GM19238 (cell line): ENCODE results near the gene ACTL8.
"Not testable (repeated sequence)": the region's sequence is repeated elsewhere in the genome, so short reads cannot be mapped to it uniquely, and the experiment has no call there.

ENCODE experiments used
- DNase-seq: peaks from one replicate; pipeline ENCODE4 v3.0.0; 2011; ENCODE audit warnings: low spot score; ENCODE audit not compliant: insufficient read length

ACTL8 gene

DNA sequence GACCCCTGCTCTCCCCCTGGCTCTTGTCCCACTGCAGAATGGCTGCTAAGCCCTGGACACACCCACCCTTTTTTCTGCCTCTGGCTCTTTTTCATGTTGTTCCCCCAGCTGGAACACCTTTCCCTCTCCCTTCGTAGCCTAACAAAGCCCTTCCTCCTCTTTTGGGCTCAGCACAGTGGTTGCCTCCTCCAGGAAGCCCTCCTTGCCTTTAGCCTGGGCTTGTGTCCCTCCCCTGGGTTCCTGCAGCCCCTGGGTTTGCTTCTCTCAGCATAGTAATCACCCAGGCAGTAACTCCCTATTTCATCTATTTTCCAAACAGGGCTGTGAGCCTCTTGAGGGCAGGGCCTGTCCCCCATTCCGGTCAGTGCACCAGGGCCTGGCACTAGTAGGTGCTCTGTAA is 19.8 kb upstream of the ACTL8 start:
- no peak for DNase-seq

GRCh38 chr1:17735793-17736192 is 19.3 kb upstream of the ACTL8 start:
- DNase-seq = no peak

DNA sequence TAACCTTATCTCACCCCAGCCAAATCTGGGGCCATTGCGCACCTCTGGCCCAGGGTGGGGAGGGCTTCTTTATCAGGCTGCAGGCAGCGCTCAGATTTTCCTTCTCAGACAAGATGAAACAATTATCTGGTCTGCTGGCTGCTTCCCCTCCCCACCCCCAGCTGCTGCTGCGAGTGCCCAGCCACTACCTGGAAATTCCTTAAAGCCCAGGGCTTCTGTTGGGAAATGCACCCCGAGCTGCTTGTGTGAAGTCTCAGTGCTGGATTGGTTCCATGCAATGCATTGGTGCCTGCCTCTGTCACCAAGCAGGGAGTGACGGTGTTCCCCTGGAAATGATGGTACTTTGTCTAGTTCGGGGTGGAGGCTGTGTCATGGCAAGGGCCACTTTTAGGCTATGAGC is 18.5 kb upstream of the ACTL8 start:
- no peak for DNase-seq

GRCh38 chr1:17739050-17739449 is 16.1 kb upstream of the ACTL8 start:
- DNase-seq = no peak

DNA sequence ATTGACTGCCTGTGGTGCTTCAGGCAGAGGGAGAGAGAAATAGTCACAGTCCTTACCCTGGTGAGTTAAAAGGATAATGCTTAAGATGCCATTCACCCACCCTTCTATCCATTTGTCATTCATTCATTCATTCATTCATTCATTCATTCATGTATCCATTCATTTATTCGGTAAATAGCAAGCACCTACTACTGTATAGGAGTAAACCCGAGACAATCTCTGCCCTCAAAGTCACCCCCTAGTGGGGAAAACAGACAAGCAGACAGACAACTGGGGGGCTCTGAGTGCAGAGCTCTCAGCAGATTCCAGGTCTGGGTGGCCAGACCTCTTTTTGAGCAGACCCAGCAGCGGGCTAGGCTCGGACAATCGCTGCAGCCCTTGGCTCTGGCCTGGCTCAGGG is 14.1 kb upstream of the ACTL8 start:
- no peak for DNase-seq

GRCh38 chr1:17742583-17742982 is 12.6 kb upstream of the ACTL8 start:
- DNase-seq = no peak

- DNase-seq = no peak
Measured at GRCh38 chr1:17743008-17743647, 12.0 kb upstream of the ACTL8 start.

- DNase-seq = no peak
Measured at GRCh38 chr1:17743925-17744324, 11.2 kb upstream of the ACTL8 start.

- no peak for DNase-seq
Measured at GRCh38 chr1:17744666-17745478, 10.3 kb upstream of the ACTL8 start.

GRCh38 chr1:17745479-17745955 is 9.6 kb upstream of the ACTL8 start:
- DNase-seq = no peak

DNA sequence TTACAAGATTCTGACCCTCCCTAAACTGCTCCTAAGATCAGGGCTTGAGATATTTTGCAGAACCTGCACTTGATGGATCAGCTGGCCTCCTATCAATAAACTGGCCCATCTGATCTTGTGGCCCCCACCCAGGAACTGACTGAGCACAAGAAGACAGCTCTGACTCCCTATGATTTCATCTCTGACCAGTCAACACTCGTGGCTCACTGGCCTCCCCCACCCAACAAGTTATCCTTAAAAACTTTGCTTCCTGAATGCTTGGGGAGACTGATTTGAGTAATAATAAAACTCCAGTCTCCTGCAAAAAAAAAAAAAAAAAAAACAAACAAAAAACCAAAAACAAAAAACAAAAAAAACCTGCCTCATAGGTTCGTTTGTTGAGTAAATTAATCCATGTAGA is 8.9 kb upstream of the ACTL8 start:
- not testable (repeated sequence) for DNase-seq

DNA sequence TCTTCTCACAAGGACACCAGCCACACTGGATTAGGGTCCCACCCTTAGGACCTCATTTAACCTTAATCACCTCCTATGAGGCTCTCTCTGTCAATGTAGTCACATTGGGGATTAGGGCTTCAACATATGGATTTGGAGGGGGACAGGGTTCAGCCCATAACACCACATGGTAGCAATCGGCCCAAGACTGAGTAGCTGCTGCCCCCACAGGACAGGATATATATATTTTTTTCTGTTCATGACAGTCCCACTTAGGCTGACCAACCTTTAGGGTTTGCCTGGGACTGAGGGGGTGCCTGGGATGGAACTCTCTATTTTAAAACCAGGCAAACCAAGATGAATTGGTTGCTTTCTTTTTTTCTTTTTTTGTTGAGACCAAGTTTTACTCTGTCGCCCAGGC is 8.2 kb upstream of the ACTL8 start:
- no peak for DNase-seq

- no peak for DNase-seq
Measured at GRCh38 chr1:17750333-17750732, 4.8 kb upstream of the ACTL8 start.

- no peak for DNase-seq
Measured at GRCh38 chr1:17752356-17752755, 2.8 kb upstream of the ACTL8 start.

DNA sequence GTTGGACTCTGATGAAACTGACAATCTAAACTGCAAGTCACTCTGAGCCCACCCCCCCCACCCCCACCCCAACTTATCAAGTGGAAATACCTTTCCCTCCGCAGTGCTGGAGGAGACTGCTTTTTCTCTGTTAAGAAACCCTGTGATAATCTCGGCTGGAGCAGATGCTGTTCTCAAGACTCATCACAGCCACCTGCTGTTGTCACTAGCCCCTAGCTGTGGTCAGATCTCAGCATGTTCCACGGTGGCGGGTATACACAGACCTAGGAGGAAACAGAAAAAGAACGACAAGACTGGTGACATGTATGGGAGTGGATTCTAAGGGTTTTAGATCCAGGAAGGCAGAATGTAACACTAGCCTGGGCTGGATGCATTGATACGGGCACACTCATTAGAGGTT is 2.3 kb downstream of the ACTL8 start:
- DNase-seq = no peak

- no peak for DNase-seq
Measured at GRCh38 chr1:17759114-17759513, 4.0 kb downstream of the ACTL8 start.

GRCh38 chr1:17762313-17762712 is 7.2 kb downstream of the ACTL8 start:
- no peak for DNase-seq

GRCh38 chr1:17763417-17763816 is 8.3 kb downstream of the ACTL8 start:
- no peak for DNase-seq

- DNase-seq = no peak
Measured at GRCh38 chr1:17763995-17764394, 8.9 kb downstream of the ACTL8 start.

DNA sequence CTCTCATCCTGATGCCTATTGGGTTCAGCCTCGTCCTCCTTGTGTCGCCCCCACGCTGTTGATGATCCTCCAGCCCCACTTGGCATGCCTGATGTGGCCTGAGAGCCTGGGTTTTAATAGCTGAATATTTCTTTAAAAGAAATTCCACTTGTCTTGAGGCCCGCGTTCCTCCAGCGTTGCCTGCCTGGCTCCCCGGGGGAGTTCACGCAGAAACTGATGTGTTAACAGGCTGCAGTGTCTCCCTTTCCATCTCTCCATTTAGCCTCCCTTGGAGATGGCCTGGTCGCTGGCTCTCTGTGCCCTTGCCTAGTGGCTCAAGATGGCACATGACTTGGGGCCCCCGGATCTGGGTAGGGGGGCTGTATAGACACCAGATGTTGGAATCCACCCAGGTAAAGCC is 9.5 kb downstream of the ACTL8 start:
- no peak for DNase-seq

DNA sequence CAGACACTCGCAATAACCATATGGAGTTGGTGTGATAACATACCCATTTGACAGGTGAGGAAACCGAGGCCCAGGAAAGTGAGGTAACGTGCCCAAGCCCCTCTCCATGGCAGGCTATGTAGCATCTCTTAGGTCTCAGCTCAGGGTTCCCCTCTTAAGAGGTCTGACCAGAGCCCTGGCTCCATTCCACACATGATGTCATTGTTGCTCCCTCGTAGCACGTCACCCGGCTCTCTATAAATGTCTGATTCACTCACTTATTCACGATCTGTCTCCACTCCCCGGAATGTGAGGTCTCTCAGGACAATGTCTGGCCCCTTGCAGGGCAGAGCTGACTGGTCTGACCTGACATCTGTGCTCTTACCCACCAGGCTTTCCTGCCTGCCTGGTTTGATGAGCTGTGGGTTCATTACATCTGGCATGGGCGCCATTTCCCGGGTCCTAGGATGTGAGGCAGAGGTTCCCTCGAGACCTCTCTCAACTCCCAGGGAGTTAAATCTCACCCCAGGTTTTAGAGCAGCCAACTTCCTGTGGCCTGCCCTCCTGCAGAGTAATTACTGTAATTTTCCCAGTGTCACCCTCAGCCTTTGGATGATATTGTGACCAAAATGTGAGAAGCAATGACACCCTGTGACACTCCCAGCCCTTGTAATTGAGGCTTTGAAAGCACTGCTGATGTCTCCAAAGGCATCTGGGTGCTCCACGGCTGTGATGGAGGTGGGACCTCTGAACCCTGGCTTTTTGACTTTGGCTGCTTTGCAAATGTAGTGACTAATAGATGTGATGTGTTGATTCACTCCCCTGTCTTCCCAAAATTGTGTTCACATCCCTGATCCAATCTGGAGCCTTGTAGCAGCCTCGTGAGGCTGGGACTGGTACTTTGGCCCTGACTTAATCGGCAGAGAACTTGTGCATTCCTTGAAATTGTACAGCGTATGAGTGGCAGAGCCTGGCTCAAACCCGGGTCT is 10.6 kb downstream of the ACTL8 start:
- no peak for DNase-seq
